BJ (cell line): ENCODE results near the gene FAM53A. TPM values are rescaled to one million over a fixed set of nuclear protein-coding genes. Genes with fewer than 3 reads are reported as not detected.

ENCODE experiments used
- CTCF ChIA-PET: fragments of 350-600 bp; formaldehyde crosslinking; extraction: SDS; loops from one replicate; lab custom pipeline; 2021; ENCODE audit warnings: antibody characterized with exemption, inconsistent platforms; lab: Yijun Ruan, JAX
- POLR2A ChIA-PET: fragments of 300-600 bp; sonication (Branson Sonifier 250); formaldehyde crosslinking; extraction: SDS; loops from one replicate; lab custom pipeline; 2021; ENCODE audit warnings: antibody characterized with exemption; lab: Charles Lee
- DNase-seq: peaks from one replicate; pipeline ENCODE4 v3.0.0-alpha.2; 2011; ENCODE audit warnings: low read depth
- H3K27me3 ChIP-seq: 2 replicates; pipeline ENCODE4 v1.6.0; 2011; ENCODE audit warnings: low read length; ENCODE audit not compliant: control insufficient read depth, insufficient read depth
- H3K36me3 ChIP-seq: 2 replicates; pipeline ENCODE4 v1.5.1; 2011; ENCODE audit warnings: low read length; ENCODE audit not compliant: control insufficient read depth, insufficient read depth
- H3K4me3 ChIP-seq: 2 replicates; pipeline ENCODE4 v1.5.1; 2011; ENCODE audit warnings: low read depth, mild to moderate bottlenecking, control low read depth, low read length
- polyA plus RNA-seq: library from polyadenylated mRNA; depleted of rRNA; stranded (reverse); fragments of >200 nt; gene quantifications from 2 replicates; pipeline ENCODE4 v1.2.3, GENCODE V29; 2011
- TF ChIP-seq, protein P1 (sequence below): IDR thresholded peaks from 2 replicates; pipeline ENCODE4 v1.5.1; 2011; ENCODE audit warnings: low read depth, mild to moderate bottlenecking, control low read depth, inconsistent platforms, low read length, moderate library complexity; ENCODE audit not compliant: insufficient read depth

FAM53A gene
- polyA plus RNA-seq, 1 experiment, result 3.7 TPM

DNA sequence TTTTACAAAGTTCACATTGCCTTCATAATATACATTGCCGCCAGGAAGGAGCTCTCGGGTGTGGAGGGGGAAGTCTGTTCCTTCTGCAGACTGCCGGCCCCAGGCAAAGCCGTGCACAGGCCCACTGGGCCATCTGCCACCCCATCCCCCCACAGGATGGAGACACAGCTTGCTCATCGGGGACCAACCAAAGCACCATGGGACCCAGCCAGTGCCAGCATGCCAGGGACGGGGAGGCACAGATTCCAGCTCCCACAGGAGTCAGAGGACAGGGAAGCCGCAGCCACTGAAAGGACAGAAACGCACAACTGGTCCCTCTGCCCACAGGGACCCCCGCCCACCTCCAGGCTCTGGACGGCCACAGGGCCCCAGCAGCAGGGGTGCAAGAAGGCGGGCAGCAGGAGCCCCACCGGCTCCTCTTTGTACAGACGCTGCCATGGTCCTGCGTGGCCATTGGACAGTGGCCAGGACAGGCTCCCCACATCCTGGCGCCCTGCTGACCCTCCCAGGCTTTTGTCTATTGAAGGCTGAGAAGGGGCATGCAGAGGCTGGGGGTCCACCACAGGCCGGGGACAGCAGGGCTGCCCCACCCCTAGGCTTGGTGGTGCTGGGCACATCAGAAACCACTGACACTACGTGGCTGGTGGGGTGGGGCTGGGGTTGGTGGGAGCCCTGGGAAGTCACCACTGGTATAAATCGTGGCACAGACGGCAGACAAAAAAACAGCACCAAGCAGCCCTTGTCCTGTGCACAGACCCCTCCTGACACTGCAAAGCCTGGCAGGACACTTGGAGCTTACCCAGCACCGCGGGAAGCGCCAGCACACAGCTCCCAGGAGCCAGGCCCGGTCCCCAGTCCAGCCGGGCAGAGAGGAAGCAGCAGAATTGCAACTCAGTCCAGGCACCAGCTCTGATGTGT, 89.0 kb downstream of the FAM53A start:
- DNase-seq, result no peak
- POLR2A ChIA-PET, result no interaction called here
- Histone ChIP-seq H3K4me3 (no peak overlapping the region), H3K36me3 (no peaks in the 10 kb centered on the region), H3K27me3 (peaks cover 3% of the 10 kb centered on the region; the same call in 1 of the 2 replicates)
- TF ChIP-seq, protein P1, sequence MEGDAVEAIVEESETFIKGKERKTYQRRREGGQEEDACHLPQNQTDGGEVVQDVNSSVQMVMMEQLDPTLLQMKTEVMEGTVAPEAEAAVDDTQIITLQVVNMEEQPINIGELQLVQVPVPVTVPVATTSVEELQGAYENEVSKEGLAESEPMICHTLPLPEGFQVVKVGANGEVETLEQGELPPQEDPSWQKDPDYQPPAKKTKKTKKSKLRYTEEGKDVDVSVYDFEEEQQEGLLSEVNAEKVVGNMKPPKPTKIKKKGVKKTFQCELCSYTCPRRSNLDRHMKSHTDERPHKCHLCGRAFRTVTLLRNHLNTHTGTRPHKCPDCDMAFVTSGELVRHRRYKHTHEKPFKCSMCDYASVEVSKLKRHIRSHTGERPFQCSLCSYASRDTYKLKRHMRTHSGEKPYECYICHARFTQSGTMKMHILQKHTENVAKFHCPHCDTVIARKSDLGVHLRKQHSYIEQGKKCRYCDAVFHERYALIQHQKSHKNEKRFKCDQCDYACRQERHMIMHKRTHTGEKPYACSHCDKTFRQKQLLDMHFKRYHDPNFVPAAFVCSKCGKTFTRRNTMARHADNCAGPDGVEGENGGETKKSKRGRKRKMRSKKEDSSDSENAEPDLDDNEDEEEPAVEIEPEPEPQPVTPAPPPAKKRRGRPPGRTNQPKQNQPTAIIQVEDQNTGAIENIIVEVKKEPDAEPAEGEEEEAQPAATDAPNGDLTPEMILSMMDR, result no peak
- CTCF ChIA-PET, result no interaction called here

DNA sequence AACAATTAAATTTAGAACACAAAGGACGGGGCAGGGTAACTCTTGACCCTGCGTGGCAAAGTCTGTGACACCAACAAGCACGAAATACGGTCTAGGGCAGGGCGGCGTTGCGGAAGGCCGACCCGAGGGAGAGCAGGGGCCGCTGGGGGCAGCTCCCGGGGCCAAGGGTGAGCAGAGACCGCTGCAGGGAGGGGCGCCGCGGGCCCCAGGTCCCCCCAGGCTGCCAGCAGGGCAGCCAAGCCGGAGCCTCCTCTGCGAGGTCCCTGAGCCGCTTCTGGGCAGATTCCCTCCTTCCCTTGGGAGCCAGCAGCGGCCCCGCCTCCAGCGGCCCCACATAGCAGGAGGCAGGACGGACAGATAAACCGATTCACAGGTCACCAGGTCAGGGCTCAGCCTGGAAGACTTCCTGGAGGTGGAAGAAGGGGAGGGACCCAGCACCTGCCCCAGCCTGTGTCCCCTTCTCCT, 90.2 kb downstream of the FAM53A start:
- ChIA-PET CTCF (no interaction called here), POLR2A (no interaction called here)
- TF ChIP-seq, protein P1, result no peak
- DNase-seq, result no peak
- H3K36me3 ChIP-seq, result no peaks in the 10 kb centered on the region
- no peak overlapping the region for H3K4me3 ChIP-seq
- peaks cover 3% of the 10 kb centered on the region; the same call in 1 of the 2 replicates for H3K27me3 ChIP-seq

DNA sequence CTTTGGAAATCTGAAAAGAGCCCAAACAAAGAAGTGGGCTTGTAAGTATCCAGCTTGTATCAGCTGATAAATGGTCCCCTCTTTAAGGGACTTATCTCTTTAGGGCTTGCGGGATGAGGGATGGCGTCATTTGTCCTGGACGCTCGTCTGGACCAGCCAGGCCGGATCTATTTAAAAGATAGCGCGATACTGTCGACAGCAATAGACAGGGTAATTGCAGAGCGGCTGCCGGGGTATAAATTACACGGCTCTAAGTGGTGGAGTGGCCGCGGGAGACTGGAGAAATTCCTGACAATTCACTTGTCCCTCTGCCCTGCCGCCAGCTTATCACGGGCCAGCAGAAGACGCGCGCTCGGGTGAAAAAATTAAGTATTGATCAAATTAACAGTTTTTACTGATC, 90.7 kb downstream of the FAM53A start:
- ChIA-PET CTCF (no interaction called here), POLR2A (no interaction called here)
- Histone ChIP-seq H3K4me3 (no peak overlapping the region), H3K36me3 (no peaks in the 10 kb centered on the region), H3K27me3 (peaks cover 3% of the 10 kb centered on the region; the same call in 1 of the 2 replicates)
- no peak for DNase-seq
- TF ChIP-seq, protein P1, result no peak

DNA sequence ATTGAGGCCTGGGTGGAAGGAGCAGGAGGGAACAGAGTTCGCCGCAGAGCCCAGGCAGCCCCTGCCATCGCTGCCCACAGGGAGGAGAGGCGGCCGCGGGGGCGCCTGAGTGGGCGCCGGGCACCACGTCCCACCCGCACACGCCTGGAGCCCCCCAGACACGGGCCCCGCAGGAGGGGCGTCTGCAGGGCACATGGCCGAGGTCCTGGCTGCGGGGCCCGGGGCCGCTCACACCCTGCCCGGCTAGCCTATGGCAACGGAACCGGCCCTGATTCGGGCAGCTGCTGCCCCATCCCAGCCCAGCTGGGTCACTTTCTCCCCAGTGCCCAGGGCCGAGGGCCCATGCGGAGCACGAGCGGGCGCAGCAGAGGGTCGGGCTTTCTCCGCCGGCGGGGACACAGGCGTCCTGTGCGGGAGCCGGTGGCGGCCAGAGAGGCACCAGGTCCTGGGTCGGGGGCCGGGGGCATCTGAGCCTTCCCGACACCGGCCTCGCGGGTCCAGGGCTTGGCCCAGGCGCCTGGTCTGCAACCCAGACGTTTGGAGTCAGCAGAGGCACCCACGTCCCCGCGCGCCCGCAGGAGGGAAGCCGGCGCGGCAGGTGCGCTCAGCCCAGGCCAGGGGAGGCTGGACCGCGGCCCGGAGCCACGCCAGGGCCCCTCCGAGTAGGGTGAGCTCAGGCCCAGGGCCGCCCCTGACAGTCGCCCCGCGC, 91.2 kb downstream of the FAM53A start:
- ChIA-PET CTCF (no interaction called here), POLR2A (no interaction called here)
- DNase-seq, result no peak
- Histone ChIP-seq H3K36me3 (no peaks in the 10 kb centered on the region), H3K4me3 (no peak overlapping the region), H3K27me3 (peaks cover 3% of the 10 kb centered on the region; the same call in 1 of the 2 replicates)
- TF ChIP-seq, protein P1, result no peak
